Esophagus muscularis mucosa (tissue), 4 donors: Measurements from ENCODE around the gene SRXN1.

Source experiments
- CTCF ChIP-seq, 3 experiments: fragments of 200-600 bp in 2 of 3; fragments of 450-650 bp in 1 of 3; sonication (generic) in 2 of 3; IDR thresholded peaks; one replicate each; pipeline ENCODE4 v1.5.1; 2017 to 2019; ENCODE audit warnings: antibody characterized with exemption in 3 of 3, mild to moderate bottlenecking in 2 of 3, moderate library complexity in 1 of 3
- EP300 ChIP-seq: sonication (generic); formaldehyde crosslinking; IDR thresholded peaks from one replicate; pipeline ENCODE4 v1.6.1; 2017; ENCODE audit warnings: antibody characterized with exemption
- POLR2A ChIP-seq: fragments of 450-650 bp; IDR thresholded peaks from one replicate; pipeline ENCODE4 v1.6.1; 2017; ENCODE audit warnings: antibody characterized with exemption, moderate library complexity, mild to moderate bottlenecking, low read depth
- POLR2AphosphoS5 ChIP-seq, 2 donors: sonication (generic); formaldehyde crosslinking; IDR thresholded peaks; one replicate each; pipeline ENCODE4 v1.6.1; 2017; ENCODE audit warnings: antibody characterized with exemption in 2 of 2

- no peak for TF ChIP-seq CTCF (IDR thresholded peaks at IDR 0.05)
- no peak for TF ChIP-seq EP300
- TF ChIP-seq POLR2AphosphoS5 (IDR thresholded peaks at IDR 0.05) = no peak
- TF ChIP-seq POLR2A = no peak
Observed at GRCh38 chr20:644692-645317, 8.2 kb downstream of the SRXN1 start.
